Esophagus squamous epithelium (tissue), 4 donors: ENCODE measurements around the gene FOXB1.

Source experiments
- CTCF ChIP-seq, 6 experiments: fragments of 450-650 bp in 4 of 6; fragments of 200-600 bp in 2 of 6; sonication (generic) in 2 of 6; IDR thresholded peaks; one replicate each; pipeline ENCODE4 v1.5.1; 2016 to 2019; ENCODE audit warnings: antibody characterized with exemption in 6 of 6, mild to moderate bottlenecking in 4 of 6, moderate library complexity in 4 of 6
- POLR2A ChIP-seq, 4 donors: fragments of 450-650 bp; IDR thresholded peaks; one replicate each; pipeline ENCODE4 v1.6.1; 2017; ENCODE audit warnings: antibody characterized with exemption in 4 of 4, mild to moderate bottlenecking in 4 of 4, moderate library complexity in 3 of 4

GRCh38 chr15:60002528-60003218, 1.4 kb upstream of the FOXB1 start:
- TF ChIP-seq POLR2A (IDR thresholded peaks at IDR 0.05) (no peak), CTCF (IDR thresholded peaks at IDR 0.05) (no peak)
